Dermis microvascular lymphatic vessel endothelial cell (primary cell): ENCODE data around the gene PRKCA. TPM values are rescaled to one million over a fixed set of nuclear protein-coding genes. Genes with fewer than 3 reads are reported as not detected.
"Not testable (repeated sequence)": the region's sequence is repeated elsewhere in the genome, so short reads cannot be mapped to it uniquely, and the experiment has no call there.

Experiments used
- DNase-seq, 2 donors: peaks; one replicate each; pipeline versions ENCODE4 v3.0.0 to v3.0.0-alpha.2; 2010; ENCODE audit warnings: low read depth in 2 of 2
- total RNA-seq: library from RNA; depleted of rRNA; stranded (reverse); fragments of >200 nt; gene quantifications from 2 replicates; pipeline ENCODE4 v1.2.1, GENCODE V29; 2014

The PRKCA gene
- total RNA-seq, 1 donor from 2014 or later, result 3.6 TPM

DNA sequence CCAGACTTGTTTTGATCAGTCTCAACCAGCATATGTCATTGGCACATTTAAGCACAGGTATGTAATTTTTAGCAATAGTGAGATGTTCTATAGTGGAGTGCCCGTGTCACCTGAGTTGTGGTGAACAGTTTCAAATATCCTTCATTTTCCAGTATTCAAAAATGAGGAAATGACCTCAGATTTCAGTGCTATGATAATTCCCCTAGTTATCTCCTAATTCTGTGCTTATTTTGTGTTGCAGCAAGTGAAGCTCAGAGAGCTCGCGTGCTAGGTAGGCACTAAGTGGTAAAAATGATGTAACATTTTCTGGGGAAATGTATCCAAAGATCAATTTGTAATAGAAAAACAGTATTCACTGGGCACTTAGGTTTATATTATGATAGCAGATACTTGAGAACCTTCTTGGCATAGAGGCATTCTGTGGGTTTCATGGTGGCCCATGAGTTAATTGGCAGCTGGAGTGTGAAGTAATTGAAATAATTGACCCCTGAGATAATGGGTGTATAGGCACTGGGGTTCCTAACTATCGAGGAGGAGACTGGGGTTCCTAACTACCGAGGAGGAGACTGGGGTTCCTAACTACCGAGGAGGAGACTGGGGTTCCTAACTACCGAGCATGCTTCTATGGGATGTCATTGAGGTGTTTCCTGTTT is 159.1 kb downstream of the PRKCA start:
- no peak for DNase-seq

DNA sequence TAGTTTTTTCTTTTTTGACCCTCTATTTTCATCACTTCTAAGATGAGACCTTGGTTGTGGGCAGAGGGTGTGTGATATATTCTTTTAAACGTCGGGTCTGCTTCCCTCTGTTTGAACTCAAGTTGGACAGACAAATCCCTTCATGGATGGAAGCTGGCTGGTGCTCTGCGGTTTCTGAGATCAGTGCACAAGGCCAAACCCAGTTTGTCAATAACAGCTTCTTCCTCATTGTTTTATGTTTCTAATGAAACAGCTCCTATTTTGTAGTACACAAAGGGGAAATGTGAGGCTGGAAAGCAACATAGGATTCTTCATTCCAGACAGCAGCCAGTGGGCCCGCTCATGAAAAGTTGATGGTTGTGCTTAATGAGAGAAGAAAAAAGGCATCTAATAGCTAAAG is 159.6 kb downstream of the PRKCA start:
- DNase-seq, result no peak

DNA sequence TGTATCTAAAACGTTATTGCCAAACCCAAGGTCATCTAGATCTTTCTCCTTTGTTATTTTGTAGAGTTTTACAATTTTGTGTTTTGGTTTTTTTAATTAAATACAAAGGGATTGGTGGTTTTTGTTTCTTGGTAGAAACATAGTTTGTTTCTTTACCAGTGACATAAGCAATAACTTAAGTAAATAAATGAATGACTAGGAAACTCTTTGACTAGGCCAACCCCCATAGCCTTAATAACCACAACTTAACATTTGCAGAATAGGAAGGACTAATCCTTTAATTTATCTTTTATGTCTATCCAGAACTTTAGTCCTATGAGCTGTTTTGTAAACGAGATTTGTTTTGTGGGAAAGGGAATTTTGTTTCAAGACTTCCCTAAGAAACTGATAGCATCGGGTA is 162.5 kb downstream of the PRKCA start:
- no peak for DNase-seq

DNA sequence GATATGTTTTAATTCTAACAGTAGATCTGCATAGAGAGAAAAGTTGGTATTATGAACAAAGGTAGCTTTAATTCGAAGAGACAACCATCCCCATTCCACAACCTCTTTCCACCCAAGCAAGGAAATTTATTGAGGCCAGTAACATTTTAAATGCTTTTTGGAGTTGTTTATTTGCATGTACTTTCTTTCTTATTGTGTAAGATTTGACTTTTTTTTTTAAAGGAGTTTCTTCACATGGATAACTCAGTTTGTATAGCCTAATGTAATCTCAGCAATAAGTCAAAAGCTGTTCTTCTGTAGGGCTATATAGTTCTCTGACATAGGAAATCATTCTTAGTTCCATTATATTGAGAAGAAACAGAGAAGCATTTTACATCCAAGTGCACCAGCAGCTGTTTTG is 163.3 kb downstream of the PRKCA start:
- no peak for DNase-seq

DNA sequence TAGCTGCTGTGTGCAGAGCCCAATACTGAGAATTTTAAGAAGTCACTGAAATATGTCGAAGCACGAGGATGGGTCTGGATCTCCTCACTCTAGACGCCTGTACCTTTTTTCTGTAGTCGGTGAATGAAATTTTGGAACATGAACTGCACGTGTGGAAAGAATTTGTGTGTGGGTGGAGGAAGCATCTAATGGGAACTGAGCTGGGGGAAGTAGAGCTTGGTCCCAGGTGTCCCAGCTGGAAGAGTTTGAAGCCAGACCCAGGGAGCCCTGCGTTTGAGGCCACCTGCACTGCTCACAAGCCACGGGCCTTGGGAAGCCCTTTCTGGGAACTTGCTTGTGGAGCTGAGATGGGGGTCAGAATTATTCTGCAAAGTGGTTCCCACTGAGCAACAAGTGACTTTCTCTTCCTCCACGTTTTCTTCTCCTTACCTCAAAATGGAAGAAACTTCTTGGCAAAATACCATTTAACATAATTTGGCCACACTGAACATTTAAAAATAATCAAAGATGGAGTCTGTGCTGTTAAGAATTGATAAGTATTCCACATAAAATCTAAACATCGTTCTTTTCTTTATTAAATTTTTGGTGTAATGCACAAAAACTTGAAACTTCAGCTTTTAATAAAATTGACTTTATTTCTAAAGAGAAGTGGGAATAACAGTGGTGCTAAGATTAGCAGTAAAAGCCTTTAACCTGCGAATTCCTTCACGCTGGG is 163.8 kb downstream of the PRKCA start:
- no peak for DNase-seq

DNA sequence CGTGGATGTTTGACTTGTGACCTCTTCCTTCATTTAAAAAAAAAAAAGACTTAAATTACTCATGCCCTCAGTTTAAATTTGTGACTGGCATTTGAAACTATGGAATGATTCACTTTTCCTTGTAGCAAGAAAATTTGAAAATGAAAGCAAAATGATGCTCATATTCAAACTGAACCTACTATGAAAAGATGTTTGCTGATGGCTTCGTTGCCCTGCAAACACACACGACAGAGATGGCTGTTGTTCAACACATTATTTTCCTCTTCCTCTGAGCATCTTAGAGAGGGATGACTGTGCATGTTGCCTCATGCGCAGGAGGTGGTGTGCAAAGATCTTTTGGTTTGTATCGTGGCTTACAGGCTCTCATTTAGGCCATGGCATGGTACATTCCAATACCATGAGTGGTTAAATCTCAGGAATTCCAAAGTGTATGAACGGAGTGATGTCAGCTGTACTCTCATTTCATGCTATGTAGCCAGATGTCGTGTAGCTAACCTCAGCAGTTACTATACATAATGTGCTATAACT is 164.5 kb downstream of the PRKCA start:
- DNase-seq, result peak; percentile 21 to 89

DNA sequence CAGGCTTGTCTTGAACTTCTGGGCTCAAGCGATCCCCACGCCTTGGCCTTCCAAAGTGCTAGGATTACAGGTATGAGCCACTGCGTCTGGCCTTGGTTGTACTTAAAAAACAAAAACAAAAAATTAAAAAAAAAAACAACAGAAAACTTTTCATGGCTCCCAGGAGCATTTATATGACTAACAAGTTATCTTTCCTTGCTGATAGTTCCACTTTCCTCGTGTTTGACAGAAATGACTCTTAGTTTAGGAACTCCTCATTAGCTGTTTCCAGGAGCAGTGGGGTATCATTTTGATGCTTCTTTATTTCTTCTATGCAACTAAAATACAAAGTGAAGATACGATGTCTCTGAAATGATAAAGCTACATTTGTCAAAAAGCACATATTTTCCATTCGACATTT is 165.4 kb downstream of the PRKCA start:
- no peak for DNase-seq

DNA sequence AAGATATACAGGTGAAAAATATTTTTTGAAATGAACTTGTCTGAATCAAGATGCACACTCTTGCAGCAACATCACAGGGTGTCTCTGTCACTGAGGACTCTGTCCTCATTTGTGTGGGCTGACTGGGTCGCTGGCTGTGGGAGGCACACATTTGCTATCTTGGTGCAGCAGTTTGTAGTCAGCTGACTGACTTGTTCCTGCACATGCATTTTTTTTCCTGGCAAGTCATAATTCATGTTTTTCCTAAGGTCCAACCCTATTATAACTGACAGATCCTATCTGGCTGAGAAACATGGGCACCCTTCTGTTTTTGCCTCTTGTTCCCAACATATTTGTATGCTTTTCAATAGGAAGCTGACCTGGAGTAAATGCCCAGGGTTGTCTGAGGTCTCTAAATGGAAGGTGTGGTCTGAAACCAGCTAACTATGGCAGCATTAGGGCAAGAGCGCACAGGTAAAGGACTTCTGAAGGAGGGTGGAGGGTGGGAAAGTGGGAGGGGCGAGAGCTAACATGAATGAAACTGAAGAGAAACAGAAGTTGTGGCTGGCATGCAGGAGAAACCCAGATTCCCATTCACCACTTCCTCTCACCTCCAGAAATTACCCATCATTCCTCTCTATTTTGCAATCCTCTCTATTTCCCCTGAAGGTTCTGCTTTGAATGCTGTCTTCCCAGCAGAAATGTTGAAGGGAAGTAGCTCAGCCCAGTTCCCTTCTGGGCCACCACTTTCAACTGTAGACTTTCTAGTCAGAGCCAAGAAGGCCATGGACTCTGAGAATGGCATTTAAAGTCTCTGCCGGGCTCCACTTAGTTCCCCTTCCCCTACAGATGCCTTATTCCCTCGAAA is 166.1 kb downstream of the PRKCA start:
- DNase-seq, result peak in 1 of 2 donors; percentile 41

DNA sequence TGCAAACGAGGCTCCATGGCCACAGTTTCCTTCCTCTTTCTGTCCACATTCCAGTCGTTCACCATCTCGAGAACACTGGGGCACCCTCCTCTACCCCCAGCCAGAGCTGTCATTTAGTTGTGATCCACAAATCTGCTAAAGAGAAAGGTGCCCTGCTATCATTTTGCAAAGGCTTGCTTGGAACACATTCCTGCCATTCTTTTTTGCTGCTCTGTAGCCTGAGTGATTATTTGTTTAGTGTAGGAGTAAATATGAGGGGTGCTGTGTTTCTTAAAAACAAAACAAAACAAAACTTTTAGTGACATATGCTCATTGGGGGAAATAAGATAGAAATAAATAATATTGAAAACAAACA is 166.7 kb downstream of the PRKCA start:
- no peak for DNase-seq

DNA sequence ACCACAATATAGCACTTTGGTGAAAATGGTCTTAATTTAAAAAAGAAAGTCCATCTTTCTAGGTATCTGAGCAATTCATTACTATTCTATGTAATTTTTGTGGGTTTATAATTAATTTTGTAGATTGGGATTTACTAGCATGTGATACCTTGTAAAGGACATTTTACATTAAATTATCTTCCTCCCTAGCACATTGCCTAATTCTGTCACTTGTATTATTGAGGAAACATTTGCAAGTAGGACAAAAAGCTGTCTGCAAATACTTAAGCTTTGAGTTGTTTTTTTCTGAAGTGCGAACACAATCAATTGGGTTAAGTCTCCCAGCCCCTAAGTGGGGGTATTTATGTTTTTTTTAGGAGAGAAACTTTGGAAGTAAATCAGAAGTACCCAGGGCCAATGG is 167.0 kb downstream of the PRKCA start:
- DNase-seq, result no peak

DNA sequence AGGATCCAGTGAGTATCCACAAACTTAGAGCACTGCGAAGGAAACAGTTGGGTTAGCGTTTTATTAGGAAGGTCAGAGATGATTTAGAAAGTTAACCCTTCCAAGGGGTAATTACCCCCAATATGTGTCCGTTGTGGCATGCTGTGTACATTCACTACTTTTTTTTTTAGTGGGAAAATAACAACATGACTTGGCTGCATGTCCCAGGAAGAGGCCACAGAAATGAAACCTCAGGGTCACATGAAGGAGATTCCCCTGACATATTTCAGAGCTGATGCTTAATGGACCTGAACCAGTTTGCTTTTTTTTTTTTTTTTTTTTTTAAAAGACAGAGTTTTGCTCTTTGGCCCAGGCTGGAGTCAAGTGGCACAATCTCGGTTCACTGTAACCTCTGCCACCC is 167.5 kb downstream of the PRKCA start:
- no peak for DNase-seq

DNA sequence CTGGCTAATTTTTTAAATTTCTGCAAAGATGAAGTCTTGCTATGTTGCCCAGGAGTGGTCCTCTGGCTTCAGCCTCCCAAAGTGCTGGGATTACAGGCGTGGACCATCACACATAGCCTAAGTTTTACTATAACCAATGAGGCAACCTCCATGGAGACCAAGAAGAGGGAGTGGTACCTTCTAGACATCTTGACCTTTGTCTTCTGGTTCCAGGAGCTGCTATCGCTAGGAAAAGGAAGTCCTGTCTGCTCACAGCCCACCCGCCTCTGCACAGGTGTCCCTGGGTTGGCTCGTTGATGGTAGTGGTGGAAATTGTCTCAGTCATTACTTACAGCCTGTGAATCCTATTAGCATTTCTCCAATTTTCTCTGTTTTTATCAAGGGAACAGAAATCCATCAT is 169.7 kb downstream of the PRKCA start:
- no peak for DNase-seq

DNA sequence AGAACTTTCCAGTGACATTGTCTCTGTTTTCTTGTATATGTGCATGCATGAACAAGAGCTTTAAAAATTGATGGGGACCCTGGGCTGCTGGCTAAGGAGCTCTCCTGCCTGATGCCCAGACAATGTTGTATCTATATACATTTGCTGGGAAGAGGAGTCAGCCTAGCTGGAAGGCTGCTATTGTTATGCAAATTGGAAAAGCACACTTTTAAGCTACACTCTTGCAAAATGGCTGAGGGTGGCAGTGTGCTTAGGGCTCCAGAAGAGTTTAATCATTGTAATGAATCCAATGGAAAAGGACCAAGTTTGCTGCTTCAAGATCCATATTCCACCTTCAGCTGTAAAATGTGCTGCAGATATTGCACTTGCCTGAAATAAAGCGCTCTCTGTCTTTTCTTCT is 171.8 kb downstream of the PRKCA start:
- no peak for DNase-seq

DNA sequence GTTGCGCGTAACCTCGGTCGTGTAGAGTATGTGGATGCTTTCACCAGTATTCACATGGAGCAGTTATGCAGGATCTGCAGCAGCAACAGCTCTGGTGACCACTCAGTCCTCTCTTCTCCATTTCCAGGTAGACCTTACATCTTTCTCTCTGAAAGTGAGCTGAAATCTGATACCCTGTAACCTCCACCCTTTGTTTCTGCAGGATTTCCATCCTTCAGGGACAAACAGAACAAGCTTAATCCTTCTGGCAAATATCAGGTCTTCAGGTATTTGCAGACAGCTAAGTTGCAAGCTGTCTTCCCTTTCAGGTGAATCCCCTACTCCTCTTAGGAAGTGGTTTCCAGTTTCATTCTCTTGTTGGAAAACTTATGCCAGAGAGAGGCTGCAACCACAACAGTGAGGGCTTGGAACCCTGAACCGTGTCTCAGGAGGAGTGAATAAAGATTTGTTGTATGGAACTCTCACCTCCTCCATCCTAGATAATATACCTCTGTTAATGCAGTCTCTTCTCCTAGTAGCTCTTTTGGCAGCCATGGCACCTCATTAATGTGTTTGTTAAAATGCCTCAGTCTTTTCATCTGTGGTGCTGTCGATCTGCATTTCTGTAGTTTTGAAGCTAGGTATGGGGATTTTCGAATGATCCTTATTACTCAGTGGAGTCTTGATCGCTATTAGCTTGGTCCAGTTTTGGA is 172.5 kb downstream of the PRKCA start:
- no peak for DNase-seq

DNA sequence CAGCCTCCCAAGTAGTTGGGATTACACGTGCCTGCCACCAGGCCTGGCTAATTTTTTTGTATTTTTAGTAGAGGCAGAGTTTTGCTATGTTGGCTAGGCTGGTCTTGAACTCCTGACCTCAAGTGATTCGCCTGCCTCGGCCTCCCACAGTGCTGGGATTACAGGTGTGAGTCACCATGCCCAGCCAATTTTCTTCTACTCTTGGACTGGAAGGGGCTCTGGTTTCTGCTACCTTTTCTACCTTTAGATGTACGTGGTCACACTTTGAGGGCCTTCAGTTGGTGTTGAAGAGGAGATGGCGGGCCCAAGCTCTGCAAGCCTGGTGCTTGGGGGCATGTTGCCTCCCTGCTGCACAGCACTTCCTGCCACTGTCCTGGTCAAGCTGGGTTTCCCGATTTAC is 173.6 kb downstream of the PRKCA start:
- DNase-seq, result no peak

DNA sequence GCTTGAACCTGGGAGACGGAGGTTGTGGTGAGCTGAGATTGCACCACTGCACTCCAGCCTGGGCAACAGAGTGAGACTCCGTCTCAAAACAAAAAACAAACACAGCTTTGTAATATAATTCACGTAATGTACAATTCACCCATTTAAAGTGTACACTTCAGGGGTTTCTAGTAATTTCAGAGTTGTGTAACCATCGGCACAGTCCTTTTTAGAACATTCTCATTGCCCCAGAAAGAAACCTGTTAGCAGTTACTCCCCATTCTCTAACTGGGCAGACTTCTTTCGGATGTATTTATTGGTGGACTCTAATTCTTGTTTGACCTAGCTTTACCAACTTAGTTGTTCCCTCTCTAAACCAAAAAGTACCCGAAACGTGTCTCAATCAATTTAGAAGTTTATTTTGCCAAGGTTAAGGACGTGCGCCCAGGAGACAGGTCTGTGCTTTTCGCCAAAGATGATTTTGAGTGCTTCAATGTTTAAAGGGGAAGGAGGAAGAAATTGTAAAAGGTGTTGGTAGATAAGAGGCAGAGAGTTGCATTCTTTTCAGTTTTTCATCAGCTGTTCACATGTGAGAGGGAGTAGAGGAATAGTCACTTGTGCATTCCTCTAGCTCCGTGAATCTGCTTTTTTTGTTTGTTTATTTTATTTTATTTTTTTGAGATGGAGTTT is 175.3 kb downstream of the PRKCA start:
- no peak for DNase-seq

DNA sequence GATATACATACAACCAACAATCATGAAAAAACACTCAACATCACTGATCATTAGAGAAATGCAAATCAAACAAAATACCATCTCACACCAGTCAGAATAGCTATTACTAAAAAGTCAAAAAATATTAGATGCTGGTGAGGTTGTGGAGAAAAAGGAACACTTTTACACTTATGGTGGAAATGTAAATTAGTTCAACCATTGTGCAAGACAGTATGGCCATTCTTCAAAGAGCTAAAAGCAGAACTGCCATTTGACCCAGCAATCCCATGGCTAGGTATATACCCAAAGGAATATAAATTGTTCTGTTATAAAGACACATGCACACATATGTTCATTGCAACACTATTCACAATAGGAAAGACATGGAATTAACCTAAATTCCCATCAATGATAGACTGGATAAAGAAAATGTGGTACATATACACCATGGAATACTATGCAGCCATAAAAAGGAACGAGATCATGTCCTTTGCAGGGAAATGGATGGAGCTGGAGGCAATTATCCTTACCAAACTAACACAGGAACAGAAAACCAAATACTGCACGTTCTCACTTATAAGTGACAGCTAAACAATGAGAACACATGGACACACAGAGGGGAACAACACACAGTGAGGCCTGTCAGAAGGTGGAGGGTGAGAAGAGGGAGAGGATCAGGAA is 176.9 kb downstream of the PRKCA start:
- DNase-seq, result not testable (repeated sequence)

DNA sequence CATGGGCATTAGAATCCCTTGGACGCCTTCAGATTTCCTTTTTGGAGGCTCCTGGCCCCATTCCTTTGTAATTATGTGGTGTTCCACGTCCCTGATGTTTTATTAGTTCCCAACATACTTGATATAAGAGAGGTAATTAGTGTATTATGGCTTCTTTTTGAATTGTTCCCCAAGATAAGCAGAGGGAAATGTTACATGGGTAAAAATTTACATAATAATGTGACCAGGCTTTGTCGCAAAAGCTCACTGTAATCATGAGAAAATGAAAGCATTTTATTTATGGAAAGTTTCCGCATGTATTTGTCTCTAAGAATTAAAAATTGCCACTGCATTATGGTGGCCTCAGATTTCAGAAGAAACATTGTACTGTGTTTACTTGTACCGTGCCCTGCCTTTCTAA is 177.8 kb downstream of the PRKCA start:
- no peak for DNase-seq

DNA sequence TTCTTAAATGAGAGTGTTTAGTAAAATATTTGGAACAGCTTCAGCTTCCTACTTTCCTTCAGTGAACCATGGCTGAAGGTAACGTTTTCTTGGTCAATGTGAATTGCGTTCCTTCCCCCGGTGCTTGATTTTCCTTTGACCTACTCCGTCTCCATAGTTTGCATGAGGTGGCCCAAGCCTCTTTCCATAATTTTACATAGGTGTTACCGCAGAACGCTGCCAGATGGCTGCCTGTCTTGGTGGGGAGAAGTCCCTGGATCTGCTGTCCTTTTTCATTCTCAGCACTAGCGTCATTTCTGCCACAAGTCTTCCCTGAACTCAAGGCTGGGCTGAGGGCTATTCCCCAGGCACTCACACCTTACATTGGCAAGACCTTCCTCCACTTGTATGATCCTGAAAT is 178.4 kb downstream of the PRKCA start:
- no peak for DNase-seq

DNA sequence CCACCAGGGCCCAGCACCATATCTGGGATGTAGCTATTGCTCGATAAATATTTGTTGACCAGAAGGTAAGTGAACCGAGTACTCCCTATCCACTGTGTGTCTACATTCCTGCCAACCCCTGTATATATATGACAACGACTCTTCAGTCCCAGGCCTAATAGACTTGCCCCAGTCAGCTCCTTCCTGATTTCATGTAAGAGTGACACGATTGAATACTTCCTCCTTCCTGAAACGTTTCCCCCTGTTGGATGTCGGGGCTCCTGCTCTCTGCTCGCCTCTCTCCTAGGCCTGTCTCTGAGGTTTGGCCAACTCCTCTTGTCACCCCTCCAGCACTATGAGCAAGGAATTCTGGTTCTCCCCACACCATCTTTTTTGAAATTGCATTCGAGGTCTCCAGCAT is 178.9 kb downstream of the PRKCA start:
- no peak for DNase-seq

DNA sequence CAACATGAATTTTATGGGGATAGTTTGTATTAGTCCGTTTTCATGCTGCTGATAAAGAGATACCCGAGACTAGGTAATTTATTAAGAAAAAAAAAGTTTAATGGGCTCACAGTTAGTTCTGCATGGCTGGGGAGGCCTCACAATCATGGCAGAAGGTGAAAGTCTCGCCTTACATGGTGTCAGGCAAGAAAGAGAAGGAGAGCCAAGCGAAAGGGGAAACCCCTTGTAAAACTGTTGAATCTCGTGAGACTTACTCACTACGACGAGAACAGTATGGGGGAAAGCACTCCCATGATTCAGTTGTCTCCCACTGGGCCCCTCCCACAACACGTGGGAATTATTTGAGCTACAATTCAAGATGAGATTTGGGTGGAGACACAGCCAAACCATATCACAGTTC is 181.5 kb downstream of the PRKCA start:
- DNase-seq, result no peak
